HCT116 (cell line): Measurements from ENCODE around the gene ZNF630. TPM values are rescaled to one million over a fixed set of nuclear protein-coding genes. Genes with fewer than 3 reads are reported as not detected.
"Not testable (repeated sequence)": the region's sequence is repeated elsewhere in the genome, so short reads cannot be mapped to it uniquely, and the experiment has no call there.

ENCODE experiments used
- ATAC-seq: fragments of 200-7000 bp; cut with Tn5 transposase; 2 replicates; pipeline ENCODE4 v1.9.1; 2020; ENCODE audit warnings: mild to moderate bottlenecking, moderate library complexity
- BruUV-seq: library from RNA; stranded (reverse); fragments of 400-500 nt; replicated peaks from 2 replicates; lab custom pipeline; 2021; lab: Mats Ljungman, UMichigan
- CTCF ChIA-PET: fragments of 300-600 bp; sonication (Branson Sonifier 250); formaldehyde crosslinking; loops from one replicate; lab custom pipeline; 2021; ENCODE audit warnings: antibody characterized with exemption; lab: Charles Lee
- POLR2A ChIA-PET: fragments of 300-600, 350-600 bp; sonication (Branson Sonifier 250); formaldehyde crosslinking; loops from one replicate; lab custom pipeline; 2021; ENCODE audit warnings: antibody characterized with exemption; lab: Charles Lee
- RAD21 ChIA-PET, 2 experiments: fragments of 300-600 bp; sonication (Branson Sonifier 250); formaldehyde crosslinking; loops; one replicate each; lab custom pipeline; 2023; ENCODE audit warnings: low total read pairs in 2 of 2; ENCODE audit not compliant: uncharacterized antibody in 2 of 2, unreplicated experiment in 2 of 2, low non-redundant PET in 1 of 2; lab: Charles Lee
- DNase-seq: peaks from one replicate; pipeline ENCODE4 v3.0.0-alpha.2; 2010; ENCODE audit warnings: low read depth, low spot score
- H2AFZ ChIP-seq: fragments of 200-600 bp; shearing (Covaris generic), sonication (generic); 2 replicates; pipeline ENCODE4 v1.6.1; 2017; ENCODE audit warnings: low read depth, mixed run types, mixed read lengths, antibody characterized with exemption, low read length; ENCODE audit not compliant: poor library complexity, severe bottlenecking
- H3K27ac ChIP-seq: 2 replicates; pipeline ENCODE4 v1.5.1; 2012; ENCODE audit warnings: low read depth, low read length
- H3K27me3 ChIP-seq: fragments of 200-600 bp; sonication (generic); 2 replicates; pipeline ENCODE4 v1.6.1; 2016; ENCODE audit warnings: mixed run types, low read length, mixed read lengths; ENCODE audit not compliant: insufficient read depth
- H3K36me3 ChIP-seq, 2 experiments: fragments of 200-500 bp in 1 of 2; fragments of 200-600 bp in 1 of 2; sonication (Bioruptor generic) in 1 of 2; sonication (generic) in 1 of 2; 2 replicates each; pipeline versions ENCODE4 v1.5.1 to v1.6.1; 2014 to 2016; ENCODE audit warnings: low read length in 2 of 2, inconsistent platforms in 1 of 2, mixed read lengths in 1 of 2, mixed run types in 1 of 2; ENCODE audit not compliant: insufficient read depth in 2 of 2, control insufficient read depth in 1 of 2
- H3K4me1 ChIP-seq, 2 experiments: fragments of 200-600 bp in 1 of 2; sonication (generic) in 1 of 2; 2 replicates each; pipeline versions ENCODE4 v1.5.1 to v1.6.1; 2012 to 2017; ENCODE audit warnings: low read length in 2 of 2, inconsistent platforms in 1 of 2, mild to moderate bottlenecking in 1 of 2, mixed read lengths in 1 of 2, mixed run types in 1 of 2, moderate library complexity in 1 of 2; ENCODE audit not compliant: insufficient read depth in 2 of 2, control insufficient read depth in 1 of 2
- H3K4me2 ChIP-seq: fragments of 200-600 bp; sonication (generic); 2 replicates; pipeline ENCODE4 v1.6.1; 2017; ENCODE audit warnings: mixed run types, low read length, mixed read lengths
- H3K4me3 ChIP-seq, 2 experiments: fragments of 200-600 bp in 1 of 2; sonication (generic) in 1 of 2; replicated peaks in 1 of 2; 2 replicates each; pipeline ENCODE4 v1.5.1; 2011 to 2016; ENCODE audit warnings: low read length in 2 of 2, control low read depth in 1 of 2, low read depth in 1 of 2, mild to moderate bottlenecking in 1 of 2, mixed read lengths in 1 of 2, mixed run types in 1 of 2
- H3K79me2 ChIP-seq: fragments of 200-600 bp; sonication (generic); 2 replicates; pipeline ENCODE4 v1.6.1; 2017; ENCODE audit warnings: mild to moderate bottlenecking, mixed run types, low read length, moderate library complexity, mixed read lengths; ENCODE audit not compliant: insufficient read depth
- H3K9ac ChIP-seq: fragments of 200-600 bp; sonication (generic); 2 replicates; pipeline ENCODE4 v1.6.1; 2016; ENCODE audit warnings: low read length, mixed read lengths
- H3K9me2 ChIP-seq: fragments of 200-600 bp; sonication (generic), shearing (Covaris generic); 2 replicates; pipeline ENCODE4 v1.6.1; 2017; ENCODE audit warnings: mixed run types, mild to moderate bottlenecking, moderate library complexity; ENCODE audit not compliant: insufficient read depth
- H3K9me3 ChIP-seq, 2 experiments: fragments of 200-500 bp in 1 of 2; fragments of 200-600 bp in 1 of 2; sonication (Bioruptor generic) in 1 of 2; sonication (generic) in 1 of 2; 2 replicates each; pipeline ENCODE4 v1.6.1; 2014 to 2017; ENCODE audit warnings: low read length in 2 of 2, mixed read lengths in 2 of 2, inconsistent platforms in 1 of 2, low read depth in 1 of 2, mild to moderate bottlenecking in 1 of 2, mixed run types in 1 of 2, moderate library complexity in 1 of 2; ENCODE audit not compliant: control insufficient read depth in 1 of 2, insufficient read depth in 1 of 2
- H4K20me1 ChIP-seq: fragments of 200-600 bp; sonication (generic), shearing (Covaris generic); 2 replicates; pipeline ENCODE4 v1.6.1; 2017; ENCODE audit warnings: mixed run types, mild to moderate bottlenecking, moderate library complexity; ENCODE audit not compliant: insufficient read depth
- ELF1 ChIP-seq: IDR thresholded peaks from 2 replicates; pipeline ENCODE4 v1.6.1; 2012; ENCODE audit warnings: low read depth, borderline replicate concordance
- JUND ChIP-seq: IDR thresholded peaks from 2 replicates; pipeline ENCODE4 v1.6.1; 2012
- SIN3A ChIP-seq: IDR thresholded peaks from 2 replicates; pipeline ENCODE4 v1.6.1; 2012; ENCODE audit warnings: low read depth
- TCF7L2 ChIP-seq: IDR thresholded peaks from 2 replicates; pipeline ENCODE4 v1.7.0; 2011; ENCODE audit warnings: borderline replicate concordance, inconsistent platforms; ENCODE audit not compliant: insufficient read depth, insufficient read length; ENCODE audit errors: extremely low read depth
- intact Hi-C: fragments of 100-400 bp; cut with micrococcal nuclease; formaldehyde crosslinking; loops from 2 replicates; pipeline ENCODE4 v1.10.0; 2022
- total RNA-seq: library from RNA; stranded (reverse); gene quantifications from one replicate; pipeline ENCODE4 v1.2.1, GENCODE V29; 2021; ENCODE audit not compliant: unreplicated experiment
- TF ChIP-seq, protein P1 (sequence below): IDR thresholded peaks from 2 replicates; pipeline ENCODE4 v1.6.1; 2011; ENCODE audit warnings: mild to moderate bottlenecking, low read length, moderate library complexity; ENCODE audit not compliant: insufficient replicate concordance; ENCODE audit errors: extremely low read depth

Gene ZNF630
- total RNA-seq, 1 experiment from 2014 or later = not detected

DNA sequence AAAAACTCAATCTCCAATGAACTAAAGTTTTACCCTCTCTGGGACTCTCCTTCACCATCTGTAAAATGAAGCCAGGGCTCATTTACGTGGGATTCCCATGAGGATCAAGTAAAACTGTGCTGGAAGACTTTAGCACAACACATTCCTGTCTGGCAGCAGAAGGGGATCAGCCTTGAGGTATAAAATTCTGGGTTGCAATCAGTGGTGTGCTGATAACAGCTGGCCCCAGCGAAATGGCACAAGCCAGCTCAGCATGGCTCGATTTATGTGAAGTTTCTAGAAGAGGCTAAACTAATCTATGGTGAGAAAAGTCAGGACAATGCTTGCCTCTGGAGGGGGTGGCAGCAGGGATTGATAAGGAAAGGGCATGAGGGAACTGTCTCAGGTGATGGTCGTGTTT lies 28.4 kb downstream of the ZNF630 start (continued):
- TF ChIP-seq TCF7L2 (no peak), JUND (no peak)
- TF ChIP-seq, protein P1, sequence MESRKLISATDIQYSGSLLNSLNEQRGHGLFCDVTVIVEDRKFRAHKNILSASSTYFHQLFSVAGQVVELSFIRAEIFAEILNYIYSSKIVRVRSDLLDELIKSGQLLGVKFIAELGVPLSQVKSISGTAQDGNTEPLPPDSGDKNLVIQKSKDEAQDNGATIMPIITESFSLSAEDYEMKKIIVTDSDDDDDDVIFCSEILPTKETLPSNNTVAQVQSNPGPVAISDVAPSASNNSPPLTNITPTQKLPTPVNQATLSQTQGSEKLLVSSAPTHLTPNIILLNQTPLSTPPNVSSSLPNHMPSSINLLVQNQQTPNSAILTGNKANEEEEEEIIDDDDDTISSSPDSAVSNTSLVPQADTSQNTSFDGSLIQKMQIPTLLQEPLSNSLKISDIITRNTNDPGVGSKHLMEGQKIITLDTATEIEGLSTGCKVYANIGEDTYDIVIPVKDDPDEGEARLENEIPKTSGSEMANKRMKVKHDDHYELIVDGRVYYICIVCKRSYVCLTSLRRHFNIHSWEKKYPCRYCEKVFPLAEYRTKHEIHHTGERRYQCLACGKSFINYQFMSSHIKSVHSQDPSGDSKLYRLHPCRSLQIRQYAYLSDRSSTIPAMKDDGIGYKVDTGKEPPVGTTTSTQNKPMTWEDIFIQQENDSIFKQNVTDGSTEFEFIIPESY = no peak

DNA sequence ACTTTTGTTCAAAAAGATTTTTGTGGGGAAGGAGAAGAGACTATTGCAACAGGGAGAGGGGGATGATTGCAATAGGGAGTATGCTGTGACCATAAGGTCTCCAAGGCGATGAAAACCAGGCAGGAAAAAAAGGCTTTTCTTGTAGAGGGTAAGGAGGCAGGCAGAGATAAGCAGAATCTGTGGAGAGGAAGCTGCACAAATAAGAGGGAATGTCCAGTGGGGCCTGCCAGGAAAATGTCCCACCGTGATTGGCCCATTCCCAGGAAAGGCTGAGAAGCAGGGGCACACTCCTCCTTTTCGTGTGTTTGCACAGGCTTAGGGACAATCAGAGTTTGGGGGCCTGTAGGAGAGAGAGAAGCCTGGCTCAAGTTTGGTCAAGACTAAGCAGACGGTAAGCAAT lies 35.5 kb downstream of the ZNF630 start:
- Histone ChIP-seq H3K36me3 (no peaks in the 10 kb centered on the region), H3K9me3 (no peaks in the 10 kb centered on the region), H3K79me2 (no peaks in the 10 kb centered on the region), H2AFZ (no peak overlapping the region), H4K20me1 (no peaks in the 10 kb centered on the region), H3K27ac (no peak overlapping the region), H3K27me3 (no peaks in the 10 kb centered on the region), H3K4me1 (no peaks in the 10 kb centered on the region), H3K9me2 (no peaks in the 10 kb centered on the region), H3K4me2 (no peak overlapping the region), H3K4me3 (no peak overlapping the region), H3K9ac (no peak overlapping the region)
- ChIA-PET POLR2A (no interaction called here), RAD21 (no interaction called here), CTCF (no interaction called here)
- ATAC-seq = no peak
- TF ChIP-seq ELF1 = no peak
- TF ChIP-seq SIN3A = no peak
- no TSS peak for BruUV-seq
- DNase-seq = no peak
- intact Hi-C loops = no loop called here

DNA sequence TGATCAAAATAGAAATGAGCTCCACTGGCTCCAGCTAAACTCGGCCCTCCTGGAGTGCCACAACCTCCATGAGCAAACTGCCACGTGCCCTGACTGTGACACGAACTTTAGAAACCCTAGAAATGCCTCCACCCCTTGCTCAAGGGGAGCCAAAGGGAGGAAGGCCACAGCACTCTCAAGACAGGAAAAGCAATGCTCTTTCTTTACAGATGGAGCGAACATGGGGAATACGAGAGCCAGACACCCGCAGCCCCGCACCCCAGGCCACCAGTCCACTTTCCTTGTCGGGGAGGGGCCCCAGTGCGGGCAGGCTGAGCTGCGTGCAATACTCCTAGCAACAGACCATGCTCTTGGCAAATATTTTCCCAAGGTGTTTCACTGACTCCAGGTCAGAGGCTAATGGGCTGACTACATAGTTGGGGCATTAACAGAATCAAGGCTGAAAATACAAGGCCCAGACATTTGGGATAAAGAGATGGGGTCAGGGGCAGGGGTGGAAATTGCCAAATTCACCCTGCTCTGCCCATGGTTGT lies 40.7 kb downstream of the ZNF630 start:
- intact Hi-C loops, POLR2A ChIA-PET, DNase-seq, H3K4me3 ChIP-seq, H3K27ac ChIP-seq, H4K20me1 ChIP-seq, BruUV-seq, RAD21 ChIA-PET, ATAC-seq, CTCF ChIA-PET, H3K27me3 ChIP-seq, H3K4me1 ChIP-seq, H3K9ac ChIP-seq, H3K79me2 ChIP-seq, H3K36me3 ChIP-seq, H3K9me3 ChIP-seq, H2AFZ ChIP-seq, H3K4me2 ChIP-seq, H3K9me2 ChIP-seq: not testable (repeated sequence)
